OCI-M2 (cell line): ENCODE data around the gene CSNK1E.

Experiments used
- DNase-seq: peaks from one replicate; lab custom pipeline; 2025; ENCODE audit not compliant: unreplicated experiment; lab: John Stamatoyannopoulos, UW

The CSNK1E gene

GRCh38 chr22:38308791-38309498 is 8.3 kb downstream of the CSNK1E start:
- DNase-seq: no peak

GRCh38 chr22:38305471-38306448 is 11.5 kb downstream of the CSNK1E start:
- DNase-seq: no peak

GRCh38 chr22:38304526-38304925 is 12.7 kb downstream of the CSNK1E start:
- DNase-seq: no peak

- no peak for DNase-seq
Measured at GRCh38 chr22:38303974-38304373, 13.3 kb downstream of the CSNK1E start.

GRCh38 chr22:38302906-38303305 is 14.3 kb downstream of the CSNK1E start:
- no peak for DNase-seq

- no peak for DNase-seq
Measured at GRCh38 chr22:38300946-38301345, 16.3 kb downstream of the CSNK1E start.

GRCh38 chr22:38300197-38300945 is 16.9 kb downstream of the CSNK1E start:
- no peak for DNase-seq

GRCh38 chr22:38299770-38300102 is 17.5 kb downstream of the CSNK1E start:
- no peak for DNase-seq

- DNase-seq: no peak
Measured at GRCh38 chr22:38298312-38299005, 18.8 kb downstream of the CSNK1E start.

GRCh38 chr22:38296372-38296771 is 20.9 kb downstream of the CSNK1E start:
- DNase-seq: no peak

GRCh38 chr22:38295863-38296262 is 21.4 kb downstream of the CSNK1E start:
- no peak for DNase-seq

GRCh38 chr22:38295339-38295738 is 21.9 kb downstream of the CSNK1E start:
- DNase-seq: no peak

GRCh38 chr22:38294193-38294592 is 23.0 kb downstream of the CSNK1E start:
- no peak for DNase-seq

GRCh38 chr22:38292694-38293093 is 24.5 kb downstream of the CSNK1E start:
- DNase-seq: no peak

- no peak for DNase-seq
Measured at GRCh38 chr22:38291201-38291777, 25.9 kb downstream of the CSNK1E start.

GRCh38 chr22:38290347-38290746 is 26.9 kb downstream of the CSNK1E start:
- DNase-seq: no peak

GRCh38 chr22:38289583-38290082 is 27.6 kb downstream of the CSNK1E start:
- no peak for DNase-seq

GRCh38 chr22:38286915-38287669 is 30.1 kb downstream of the CSNK1E start:
- DNase-seq: no peak

GRCh38 chr22:38285018-38285417 is 32.2 kb downstream of the CSNK1E start:
- no peak for DNase-seq

- no peak for DNase-seq
Measured at GRCh38 chr22:38284042-38284402, 33.2 kb downstream of the CSNK1E start.
